Neural progenitor cell (in vitro differentiated cells): ENCODE results near the gene NIT1. TPM values are rescaled to one million over a fixed set of nuclear protein-coding genes. Genes with fewer than 3 reads are reported as not detected.
A peak's percentile ranks its signal among the peaks of the same experiment; 100 is the strongest.

Source experiments
- DNase-seq: peaks from one replicate; pipeline ENCODE4 v3.0.0-alpha.2; 2016; ENCODE audit warnings: low spot score
- H2AFZ ChIP-seq: fragments of 200-600 bp; sonication (generic); replicated peaks from 2 replicates; pipeline ENCODE4 v1.6.1; 2016; ENCODE audit warnings: antibody characterized with exemption
- H3F3A ChIP-seq: fragments of 200-600 bp; sonication (generic); 2 replicates; pipeline ENCODE4 v1.6.1; 2016; ENCODE audit warnings: antibody characterized with exemption, low read depth
- H3K27ac ChIP-seq: fragments of 200-600 bp; sonication (generic); 2 replicates; pipeline ENCODE4 v1.5.1; 2016; ENCODE audit warnings: mild to moderate bottlenecking
- H3K27me3 ChIP-seq: fragments of 200-600 bp; sonication (generic); 2 replicates; pipeline ENCODE4 v1.6.1; 2016; ENCODE audit warnings: mild to moderate bottlenecking, moderate library complexity
- H3K36me3 ChIP-seq: fragments of 200-600 bp; sonication (generic); 2 replicates; pipeline ENCODE4 v1.5.1; 2016
- H3K4me1 ChIP-seq: fragments of 200-600 bp; sonication (generic); 2 replicates; pipeline ENCODE4 v1.6.1; 2016; ENCODE audit warnings: mixed run types
- H3K4me2 ChIP-seq: fragments of 200-600 bp; sonication (generic); 2 replicates; pipeline ENCODE4 v1.6.1; 2016
- H3K4me3 ChIP-seq: fragments of 200-600 bp; sonication (generic); 2 replicates; pipeline ENCODE4 v1.5.1; 2016
- H3K79me2 ChIP-seq: fragments of 200-600 bp; sonication (generic); 2 replicates; pipeline ENCODE4 v1.6.1; 2016; ENCODE audit warnings: low read depth
- H3K9ac ChIP-seq: fragments of 200-600 bp; sonication (generic); 2 replicates; pipeline ENCODE4 v1.6.1; 2016
- H3K9me3 ChIP-seq: fragments of 200-600 bp; sonication (generic); 2 replicates; pipeline ENCODE4 v1.5.1; 2016; ENCODE audit warnings: low read depth
- H4K20me1 ChIP-seq: fragments of 200-600 bp; sonication (generic); 2 replicates; pipeline ENCODE4 v1.6.1; 2016; ENCODE audit warnings: low read depth
- H3K27ac Mint-ChIP-seq: 3 replicates; pipeline ENCODE4 v1.8.0; 2021; ENCODE audit warnings: mixed read lengths
- H3K27me3 Mint-ChIP-seq: 2 replicates; pipeline ENCODE4 v1.8.0; 2022; ENCODE audit warnings: low read depth, mild to moderate bottlenecking, inconsistent platforms, moderate library complexity, mixed read lengths; ENCODE audit not compliant: insufficient read depth
- H3K36me3 Mint-ChIP-seq: 3 replicates; pipeline ENCODE4 v1.8.0; 2021; ENCODE audit warnings: mixed read lengths
- H3K4me1 Mint-ChIP-seq: 3 replicates; pipeline ENCODE4 v1.8.0; 2021; ENCODE audit warnings: mixed read lengths
- H3K4me3 Mint-ChIP-seq: 3 replicates; pipeline ENCODE4 v1.8.0; 2021; ENCODE audit warnings: mild to moderate bottlenecking, moderate library complexity, mixed read lengths
- H3K9me3 Mint-ChIP-seq: 3 replicates; pipeline ENCODE4 v1.8.0; 2020; ENCODE audit warnings: mixed read lengths
- CTCF ChIP-seq: fragments of 200-600 bp; sonication (generic); IDR thresholded peaks from 2 replicates; pipeline ENCODE4 v1.5.1; 2017; ENCODE audit warnings: antibody characterized with exemption, mild to moderate bottlenecking
- EZH2 ChIP-seq: fragments of 200-600 bp; sonication (generic); IDR thresholded peaks from 2 replicates; pipeline ENCODE4 v1.6.1; 2017; ENCODE audit warnings: antibody characterized with exemption, mild to moderate bottlenecking, moderate library complexity
- EZH2phosphoT487 ChIP-seq: fragments of 200-600 bp; sonication (generic); IDR thresholded peaks from 2 replicates; pipeline ENCODE4 v1.6.1; 2017; ENCODE audit warnings: antibody characterized with exemption
- total RNA-seq: library from RNA; depleted of rRNA; stranded (reverse); fragments of >200 nt; gene quantifications from 2 replicates; pipeline ENCODE4 v1.2.3, GENCODE V29; 2015; ENCODE audit warnings: low replicate concordance

Gene NIT1
- total RNA-seq, 1 donor from 2014 or later = 39.5 TPM

GRCh38 chr1:161091093-161091492, 26.8 kb upstream of the NIT1 start:
- Mint-ChIP-seq H3K9me3 (no peaks in the 10 kb centered on the region), H3K36me3 (no peaks in the 10 kb centered on the region), H3K27ac (no peak overlapping the region), H3K4me3 (no peak overlapping the region), H3K27me3 (peaks cover 5% of the 10 kb centered on the region), H3K4me1 (peaks cover 1% of the 10 kb centered on the region)
- Histone ChIP-seq H3K36me3 (no peaks in the 10 kb centered on the region), H3K4me2 (no peak overlapping the region), H3K4me1 (peaks cover 5% of the 10 kb centered on the region), H4K20me1 (no peaks in the 10 kb centered on the region), H3K79me2 (no peaks in the 10 kb centered on the region), H3F3A (no peaks in the 10 kb centered on the region), H3K4me3 (no peak overlapping the region), H3K9ac (no peak overlapping the region), H3K27ac (no peak overlapping the region), H3K9me3 (no peaks in the 10 kb centered on the region), H2AFZ (no peak overlapping the region), H3K27me3 (no peaks in the 10 kb centered on the region)
- no peak for DNase-seq
- TF ChIP-seq EZH2 (no peak), EZH2phosphoT487 (no peak), CTCF (no peak)

DNA sequence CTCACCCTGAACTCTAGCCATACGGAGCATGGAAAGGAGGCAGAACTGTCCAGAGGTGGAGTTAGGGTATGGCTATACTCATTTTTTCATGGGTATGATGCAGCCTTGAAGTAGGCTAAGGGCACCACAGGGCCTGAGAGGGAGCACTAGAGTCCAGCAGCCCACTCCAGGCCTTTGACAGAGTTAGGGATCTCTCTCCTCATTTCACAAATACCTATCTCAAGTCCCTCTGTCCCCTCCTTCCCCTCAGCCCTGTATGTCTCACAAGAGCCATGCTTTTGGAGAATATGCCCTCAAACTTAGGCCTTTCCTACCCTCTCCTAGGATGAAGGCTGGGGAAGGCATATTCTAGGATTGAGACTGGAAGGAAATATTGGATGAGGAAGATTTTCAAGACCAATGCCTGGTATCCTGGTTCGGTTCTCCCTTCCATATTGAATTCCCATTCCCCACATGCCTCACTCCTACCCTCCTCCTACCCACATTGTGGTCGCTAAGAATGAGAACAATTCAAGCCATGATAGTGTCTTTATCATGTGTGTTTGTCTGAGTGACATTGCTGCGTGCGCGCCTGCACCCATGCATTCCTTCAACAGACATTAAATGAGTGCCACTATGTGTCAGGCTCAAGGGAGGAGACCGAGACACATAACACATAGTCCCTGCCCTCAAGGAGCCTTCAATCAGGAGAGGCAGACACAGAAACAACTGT, 26.0 kb upstream of the NIT1 start:
- H3K36me3 Mint-ChIP-seq = no peaks in the 10 kb centered on the region
- Histone ChIP-seq H3K9ac (no peak overlapping the region), H3K27ac (no peak overlapping the region), H3K79me2 (no peaks in the 10 kb centered on the region), H2AFZ (no peak overlapping the region), H3K36me3 (no peaks in the 10 kb centered on the region), H3K27me3 (no peaks in the 10 kb centered on the region), H4K20me1 (no peaks in the 10 kb centered on the region), H3F3A (no peaks in the 10 kb centered on the region), H3K9me3 (no peaks in the 10 kb centered on the region), H3K4me1 (no peaks in the 10 kb centered on the region), H3K4me3 (no peak overlapping the region), H3K4me2 (no peak overlapping the region)
- no peak overlapping the region for H3K4me3 Mint-ChIP-seq
- no peak for TF ChIP-seq CTCF
- no peak for TF ChIP-seq EZH2
- H3K9me3 Mint-ChIP-seq = no peaks in the 10 kb centered on the region
- H3K27ac Mint-ChIP-seq = peak overlapping the region; percentile 23
- no peaks in the 10 kb centered on the region for H3K4me1 Mint-ChIP-seq
- H3K27me3 Mint-ChIP-seq = peaks cover 5% of the 10 kb centered on the region
- no peak for DNase-seq

DNA sequence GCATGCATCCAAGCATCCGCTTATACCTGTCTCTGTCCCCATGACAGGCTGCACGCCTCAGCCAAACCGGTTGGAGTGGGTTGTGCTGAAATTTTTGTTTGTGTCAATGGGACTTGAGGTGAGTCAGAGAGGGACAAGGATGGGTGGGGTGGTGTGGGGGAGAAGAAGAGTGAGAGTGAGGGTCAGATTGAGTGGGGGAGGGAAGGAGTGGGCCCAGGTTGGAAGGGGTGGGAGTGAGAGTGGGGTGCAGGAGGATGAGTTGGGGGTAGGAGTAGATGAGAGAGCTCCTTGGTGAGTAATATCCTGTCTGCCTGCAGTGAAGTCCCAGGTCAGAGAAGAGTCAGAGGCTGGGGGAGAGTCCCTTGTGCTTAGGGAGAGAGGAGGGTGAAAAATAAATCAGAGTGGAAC, 25.3 kb upstream of the NIT1 start:
- Mint-ChIP-seq H3K9me3 (no peaks in the 10 kb centered on the region), H3K36me3 (no peaks in the 10 kb centered on the region), H3K27ac (no peak overlapping the region), H3K4me3 (no peak overlapping the region), H3K27me3 (peaks cover 9% of the 10 kb centered on the region), H3K4me1 (peaks cover 6% of the 10 kb centered on the region)
- Histone ChIP-seq H2AFZ (no peak overlapping the region), H3K9me3 (no peaks in the 10 kb centered on the region), H3K27ac (no peak overlapping the region), H3K79me2 (no peaks in the 10 kb centered on the region), H3K27me3 (no peaks in the 10 kb centered on the region), H3K4me2 (no peak overlapping the region), H3F3A (no peaks in the 10 kb centered on the region), H4K20me1 (no peaks in the 10 kb centered on the region), H3K9ac (no peak overlapping the region), H3K4me1 (no peaks in the 10 kb centered on the region), H3K4me3 (no peak overlapping the region), H3K36me3 (no peaks in the 10 kb centered on the region)
- TF ChIP-seq EZH2phosphoT487 (no peak), EZH2 (no peak), CTCF (no peak)
- no peak for DNase-seq
